GM12874 (cell line): ENCODE measurements around the gene AP4M1.

ENCODE experiments used
- TF ChIP-seq, protein P1 (sequence below): IDR thresholded peaks from 2 replicates; pipeline ENCODE4 v1.5.1; 2011; ENCODE audit warnings: low read depth, mild to moderate bottlenecking, control low read depth, low read length, moderate library complexity; ENCODE audit not compliant: insufficient read depth

The AP4M1 gene

DNA sequence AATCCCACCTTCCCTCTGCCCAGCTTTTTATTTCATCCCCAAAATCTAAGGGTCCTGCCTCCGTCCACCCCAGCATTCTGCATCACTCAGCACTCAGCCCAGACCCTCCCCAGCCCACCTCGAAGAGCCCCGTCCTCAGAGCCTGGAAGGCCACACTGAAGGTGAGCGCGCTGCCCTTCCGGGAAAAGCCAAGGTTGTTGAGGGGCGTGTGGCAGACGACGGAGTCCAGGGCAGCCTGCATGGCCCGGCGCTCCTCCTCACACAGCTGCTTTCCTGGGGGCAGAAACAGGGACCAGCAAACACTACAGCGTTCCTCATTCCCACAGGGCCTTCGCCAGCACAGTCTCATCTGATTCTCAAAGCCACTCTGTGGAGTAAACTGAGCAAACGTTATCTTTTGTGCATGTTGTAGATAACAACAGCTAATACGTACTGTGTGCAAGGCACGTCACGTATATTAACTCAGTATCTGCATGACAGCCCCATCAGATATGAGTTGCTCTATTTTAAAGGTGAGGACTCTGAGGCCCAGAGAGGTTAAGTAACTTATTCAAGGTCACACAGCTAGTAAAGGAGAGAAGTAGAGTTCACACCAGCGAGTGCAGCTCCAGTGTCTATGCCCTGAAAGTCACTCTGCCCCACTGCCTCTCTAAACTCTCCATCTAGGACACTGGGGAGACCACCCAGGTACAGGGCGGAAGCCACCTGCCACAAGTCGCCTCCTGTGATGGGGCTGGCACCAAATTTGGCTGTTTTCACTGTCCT, 54.3 kb downstream of the AP4M1 start:
- TF ChIP-seq, protein P1, sequence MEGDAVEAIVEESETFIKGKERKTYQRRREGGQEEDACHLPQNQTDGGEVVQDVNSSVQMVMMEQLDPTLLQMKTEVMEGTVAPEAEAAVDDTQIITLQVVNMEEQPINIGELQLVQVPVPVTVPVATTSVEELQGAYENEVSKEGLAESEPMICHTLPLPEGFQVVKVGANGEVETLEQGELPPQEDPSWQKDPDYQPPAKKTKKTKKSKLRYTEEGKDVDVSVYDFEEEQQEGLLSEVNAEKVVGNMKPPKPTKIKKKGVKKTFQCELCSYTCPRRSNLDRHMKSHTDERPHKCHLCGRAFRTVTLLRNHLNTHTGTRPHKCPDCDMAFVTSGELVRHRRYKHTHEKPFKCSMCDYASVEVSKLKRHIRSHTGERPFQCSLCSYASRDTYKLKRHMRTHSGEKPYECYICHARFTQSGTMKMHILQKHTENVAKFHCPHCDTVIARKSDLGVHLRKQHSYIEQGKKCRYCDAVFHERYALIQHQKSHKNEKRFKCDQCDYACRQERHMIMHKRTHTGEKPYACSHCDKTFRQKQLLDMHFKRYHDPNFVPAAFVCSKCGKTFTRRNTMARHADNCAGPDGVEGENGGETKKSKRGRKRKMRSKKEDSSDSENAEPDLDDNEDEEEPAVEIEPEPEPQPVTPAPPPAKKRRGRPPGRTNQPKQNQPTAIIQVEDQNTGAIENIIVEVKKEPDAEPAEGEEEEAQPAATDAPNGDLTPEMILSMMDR, result no peak

DNA sequence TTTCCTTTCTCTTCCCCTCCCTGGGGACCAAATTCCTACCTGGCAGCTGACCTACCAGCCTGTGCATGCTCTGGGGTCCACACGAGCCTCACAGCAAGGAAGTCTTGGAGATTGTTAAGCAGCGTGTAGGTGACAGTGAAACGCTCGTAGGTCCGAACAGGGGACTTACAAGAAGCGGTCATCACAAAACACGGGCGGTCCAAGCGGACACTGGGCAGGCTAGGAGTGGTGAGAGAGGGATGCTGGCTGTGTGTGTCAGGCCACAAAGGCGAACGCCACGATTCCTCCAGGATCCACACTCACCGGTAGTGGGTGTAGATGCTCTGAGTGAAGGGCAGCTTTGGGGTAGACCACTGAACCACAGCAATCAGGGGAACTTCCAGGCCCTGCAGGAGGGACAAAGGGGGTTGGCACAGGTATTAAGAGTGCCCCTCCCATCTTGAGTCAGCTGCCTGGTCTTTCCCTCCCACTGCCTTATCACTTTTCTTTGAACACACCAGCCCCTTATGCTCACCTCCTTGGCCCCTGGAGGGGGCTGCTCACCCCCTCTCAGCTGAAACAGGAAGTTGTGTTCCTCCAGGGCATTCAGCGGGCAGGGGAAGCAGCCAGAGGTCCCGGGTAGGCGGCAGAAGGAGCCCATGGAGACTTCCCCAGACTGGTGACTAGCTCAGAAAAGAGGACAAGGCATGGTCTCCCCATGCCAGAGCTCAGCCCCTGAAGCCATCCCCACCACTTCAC, 55.1 kb downstream of the AP4M1 start:
- TF ChIP-seq, protein P1, result no peak

DNA sequence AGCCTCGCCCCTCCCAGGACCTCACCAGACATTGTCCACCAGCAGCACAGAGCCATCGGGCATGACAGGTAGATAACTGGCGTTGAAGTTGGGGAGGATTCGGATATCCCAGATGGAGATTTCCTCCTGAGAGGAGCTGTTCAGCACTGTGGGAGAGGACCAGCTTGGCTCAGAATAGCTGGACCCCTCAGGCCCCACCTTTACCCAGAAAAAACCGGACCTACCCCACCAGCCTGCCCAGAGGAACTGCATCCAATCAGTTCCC, 55.6 kb downstream of the AP4M1 start:
- TF ChIP-seq, protein P1, result no peak

DNA sequence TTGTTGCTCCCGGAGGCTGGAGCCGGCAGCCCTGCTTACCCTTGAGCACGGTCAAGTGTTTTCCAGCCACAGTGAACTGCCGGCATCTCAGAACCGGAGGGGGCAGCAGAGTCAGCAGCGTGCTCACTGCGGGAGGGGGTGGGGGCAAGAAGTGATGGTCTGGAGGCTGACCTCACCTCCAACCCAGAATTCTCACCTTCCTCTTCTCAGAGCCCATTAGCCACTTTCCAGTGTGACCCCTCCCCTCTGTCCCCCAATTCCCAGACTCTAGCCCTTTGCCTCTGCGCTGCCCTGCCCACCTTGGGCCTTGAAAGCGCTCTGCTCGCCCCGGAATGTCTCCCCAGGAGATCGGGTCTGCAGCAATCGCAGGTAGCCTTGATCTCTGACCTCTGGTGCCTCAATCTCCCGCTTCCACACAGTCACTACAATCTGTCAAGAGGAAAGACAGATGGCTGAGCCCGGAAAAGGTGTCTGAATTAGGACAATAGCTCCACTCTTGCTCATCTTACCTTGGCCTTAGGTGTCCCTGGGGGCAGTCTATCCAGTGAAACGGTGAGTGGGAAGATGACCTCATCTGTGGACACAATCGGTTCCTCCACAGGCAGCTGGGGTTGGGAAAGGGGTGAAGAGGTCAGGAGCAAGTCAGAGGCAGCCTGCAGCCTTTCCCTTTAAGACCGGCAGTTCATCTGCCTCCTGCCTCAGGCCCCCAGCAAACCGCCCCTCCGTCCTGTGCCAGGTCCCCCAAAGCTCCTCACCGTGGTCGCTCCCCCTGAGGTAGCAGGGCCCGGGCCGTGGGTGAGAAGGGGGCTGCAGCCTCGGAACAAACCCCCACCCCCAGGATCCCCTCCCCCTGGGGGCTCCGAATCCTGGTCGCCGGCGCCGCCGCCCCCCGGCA, 56.1 kb downstream of the AP4M1 start:
- TF ChIP-seq, protein P1, result no peak
